GM12878 (cell line): Measurements from ENCODE around the gene TRIM7. TPM values are rescaled to one million over a fixed set of nuclear protein-coding genes. Genes with fewer than 3 reads are reported as not detected.

Experiments used
- BCL11A ChIP-seq: IDR thresholded peaks from 2 replicates; pipeline ENCODE4 v1.6.1; 2011; ENCODE audit warnings: low read depth, low read length
- BCLAF1 ChIP-seq: fragments of 450-650 bp; IDR thresholded peaks from 2 replicates; pipeline ENCODE4 v1.6.1; 2017; ENCODE audit warnings: antibody characterized with exemption, mild to moderate bottlenecking, moderate library complexity
- BHLHE40 ChIP-seq, 2 experiments: fragments of 450-650 bp in 1 of 2; IDR thresholded peaks; 2 replicates each; pipeline ENCODE4 v1.6.1; 2011 to 2017; ENCODE audit warnings: low read depth in 2 of 2, borderline replicate concordance in 1 of 2, improper control_type of control experiment in 1 of 2, low read length in 1 of 2, mild to moderate bottlenecking in 1 of 2
- CREB1 ChIP-seq: IDR thresholded peaks from 2 replicates; pipeline ENCODE4 v1.6.1; 2012; ENCODE audit warnings: low read depth, mild to moderate bottlenecking, inconsistent platforms
- CREM ChIP-seq: IDR thresholded peaks from 2 replicates; pipeline ENCODE4 v1.6.1; 2014; ENCODE audit warnings: antibody characterized with exemption, low read depth
- FOXK2 ChIP-seq: fragments of 450-650 bp; IDR thresholded peaks from 2 replicates; pipeline ENCODE4 v1.6.1; 2017; ENCODE audit warnings: mild to moderate bottlenecking, moderate library complexity
- HDAC6 ChIP-seq: fragments of 200-600 bp; sonication (generic); IDR thresholded peaks from one replicate; pipeline ENCODE4 v1.8.0; 2017; ENCODE audit warnings: antibody characterized with exemption; ENCODE audit not compliant: unreplicated experiment
- IKZF1 ChIP-seq: fragments of 450-650 bp; conservative IDR thresholded peaks from 2 replicates; pipeline ENCODE4 v1.6.1; 2017; ENCODE audit warnings: antibody characterized with exemption, mild to moderate bottlenecking
- IKZF2 ChIP-seq, 2 experiments: fragments of 450-650 bp; IDR thresholded peaks; 2 replicates each; pipeline ENCODE4 v1.6.1; 2017; ENCODE audit warnings: mild to moderate bottlenecking in 2 of 2, moderate library complexity in 2 of 2
- JUND ChIP-seq: IDR thresholded peaks from 2 replicates; pipeline ENCODE4 v1.6.1; 2012; ENCODE audit warnings: low read depth, mild to moderate bottlenecking, low read length, improper control_type of control experiment, moderate library complexity
- KDM1A ChIP-seq: fragments of 200-600 bp; sonication (generic); IDR thresholded peaks from 2 replicates; pipeline ENCODE4 v1.6.1; 2016; ENCODE audit warnings: borderline replicate concordance
- MXI1 ChIP-seq: fragments of 150-350 bp; IDR thresholded peaks from 2 replicates; pipeline ENCODE4 v1.6.1; 2011; ENCODE audit warnings: low read depth, mild to moderate bottlenecking, inconsistent platforms, low read length, improper control_type of control experiment
- MYB ChIP-seq: fragments of 150-350 bp; IDR thresholded peaks from 2 replicates; pipeline ENCODE4 v1.6.1; 2014; ENCODE audit warnings: mild to moderate bottlenecking, low read depth, low read length, borderline replicate concordance
- PKNOX1 ChIP-seq: fragments of 450-650 bp; IDR thresholded peaks from 2 replicates; pipeline ENCODE4 v1.6.1; 2016; ENCODE audit warnings: mild to moderate bottlenecking
- PML ChIP-seq: IDR thresholded peaks from 2 replicates; pipeline ENCODE4 v1.6.1; 2012; ENCODE audit warnings: low read length, inconsistent platforms
- RCOR1 ChIP-seq: conservative IDR thresholded peaks from 2 replicates; pipeline ENCODE4 v1.6.1; 2012; ENCODE audit warnings: low read depth, low read length, improper control_type of control experiment
- REST ChIP-seq: IDR thresholded peaks from 2 replicates; pipeline ENCODE4 v1.6.1; 2012; ENCODE audit warnings: mild to moderate bottlenecking, low read depth, low read length
- SMAD5 ChIP-seq: IDR thresholded peaks from 2 replicates; pipeline ENCODE4 v1.6.1; 2016; ENCODE audit warnings: antibody characterized with exemption, low read depth
- SPI1 ChIP-seq: IDR thresholded peaks from 2 replicates; pipeline ENCODE4 v1.6.1; 2011; ENCODE audit warnings: low read depth, mild to moderate bottlenecking, low read length, moderate library complexity, borderline replicate concordance; ENCODE audit not compliant: insufficient read depth
- SREBF1 ChIP-seq: IDR thresholded peaks from 2 replicates; pipeline ENCODE4 v1.6.1; 2012; ENCODE audit warnings: mild to moderate bottlenecking, low read length
- STAT1 ChIP-seq: fragments of 450-650 bp; conservative IDR thresholded peaks from 2 replicates; pipeline ENCODE4 v1.6.1; 2014; ENCODE audit warnings: antibody characterized with exemption, mild to moderate bottlenecking
- TCF12 ChIP-seq: IDR thresholded peaks from 2 replicates; pipeline ENCODE4 v1.6.1; 2011; ENCODE audit warnings: low read depth, mild to moderate bottlenecking, low read length
- TCF3 ChIP-seq: IDR thresholded peaks from 2 replicates; pipeline ENCODE4 v1.6.1; 2012; ENCODE audit warnings: low read depth, mild to moderate bottlenecking, low read length, borderline replicate concordance; ENCODE audit not compliant: insufficient read depth
- polyA plus RNA-seq, 11 experiments: library from polyadenylated mRNA; depleted of rRNA in 4 of 11; unstranded in 6 of 11; stranded (reverse) in 5 of 11; fragments of >200 nt; fragmentation: Nextera tagmentation in 4 of 11; fragmentation: Illumina TruSeq in 1 of 11; extraction: Ambion mirVana in 4 of 11; extraction: Trizol in 1 of 11; gene quantifications; 1 replicate in 1 of 11; 2 replicates in 10 of 11; pipeline versions ENCODE4 v1.2.1 to v1.2.3, GENCODE V29; 2011 to 2016; ENCODE audit warnings: inconsistent platforms in 2 of 11, missing spikeins in 2 of 11, low read depth in 1 of 11
- total RNA-seq, 4 experiments: library from RNA; depleted of rRNA in 3 of 4; stranded (reverse); fragments of >200 nt in 3 of 4; fragmentation: Illumina TruSeq in 1 of 4; extraction: Trizol in 1 of 4; gene quantifications; 2 replicates each; pipeline versions ENCODE4 v1.2.1 to v1.2.3, GENCODE V29; 2013 to 2021

TRIM7 gene
- total and polyA plus RNA-seq, 10 of the 15 experiments (the other 5 are each of a cell fraction or from before 2014, with no cell fraction given): 0.02 to 1.6 (median 0.41) TPM

- no peak for TF ChIP-seq KDM1A
- TF ChIP-seq TCF12: peak; percentile 73; the same call in 1 of the 2 replicates
- TF ChIP-seq HDAC6: peak; percentile 94
- peak; percentile 94 for TF ChIP-seq FOXK2
- TF ChIP-seq IKZF2 (IDR thresholded peaks at IDR 0.05): no peak
- TF ChIP-seq MXI1: peak; percentile 66
- peak; percentile 78 for TF ChIP-seq IKZF1
- TF ChIP-seq BHLHE40 (IDR thresholded peaks at IDR 0.05; ENCODE audit: borderline replicate concordance in 1 of 2, low read depth in 2 of 2, low read length in 1 of 2): peak; percentile 77 to 87
- TF ChIP-seq CREM: peak; percentile 74
- no peak for TF ChIP-seq SPI1
- peak; percentile 83; the same call in 1 of the 2 replicates for TF ChIP-seq BCLAF1
- peak; percentile 99 for TF ChIP-seq PML
- TF ChIP-seq JUND: peak; percentile 86; the same call in 1 of the 2 replicates
- TF ChIP-seq TCF3: no peak
- peak; percentile 55; the same call in 1 of the 2 replicates for TF ChIP-seq SREBF1
- no peak; the same call in 1 of the 2 replicates for TF ChIP-seq MYB
- TF ChIP-seq SMAD5: peak; percentile 98
- TF ChIP-seq BCL11A: no peak
- TF ChIP-seq REST: peak; percentile 60; the same call in 1 of the 2 replicates
- peak; percentile 94; the same call in 1 of the 2 replicates for TF ChIP-seq RCOR1
- TF ChIP-seq PKNOX1: peak; percentile 38; the same call in 1 of the 2 replicates
- TF ChIP-seq CREB1: peak; percentile 70
- TF ChIP-seq STAT1: no peak
Observed at GRCh38 chr5:181243564-181244343, 38.8 kb upstream of the TRIM7 start, which contains the start of gene RACK1 (continued).
